Keratinocyte (primary cell): ENCODE data around the gene P2RX7. TPM values are rescaled to one million over a fixed set of nuclear protein-coding genes. Genes with fewer than 3 reads are reported as not detected.

Experiments
- DNase-seq: peaks from one replicate; pipeline ENCODE4 v3.0.0-alpha.2; 2011; ENCODE audit warnings: low read depth, missing footprints, low spot score
- FAIRE-seq: peaks from 2 replicates; lab custom pipeline; 2011; peaks lifted over from hg19 to GRCh38; lab: Jason Lieb, UNC
- H2AFZ ChIP-seq: 2 replicates; pipeline ENCODE4 v1.6.0; 2012; ENCODE audit warnings: low read length, control low read depth, inconsistent platforms; ENCODE audit not compliant: control insufficient read depth
- H3K27ac ChIP-seq: 2 replicates; pipeline ENCODE4 v1.5.1; 2011; ENCODE audit warnings: low read length; ENCODE audit not compliant: control insufficient read depth, insufficient read depth
- H3K27me3 ChIP-seq: 3 replicates; pipeline ENCODE4 v1.6.0; 2011; ENCODE audit warnings: low read length; ENCODE audit not compliant: control insufficient read depth, insufficient read depth; ENCODE audit errors: extremely low read depth
- H3K36me3 ChIP-seq, 2 experiments: 2 replicates in 1 of 2; 3 replicates in 1 of 2; pipeline ENCODE4 v1.5.1; 2011; ENCODE audit warnings: low read length in 2 of 2, mild to moderate bottlenecking in 1 of 2; ENCODE audit not compliant: control insufficient read depth in 2 of 2, insufficient read depth in 2 of 2; ENCODE audit errors: extremely low read depth in 1 of 2
- H3K4me1 ChIP-seq: 3 replicates; pipeline ENCODE4 v1.5.1; 2011; ENCODE audit warnings: low read length; ENCODE audit not compliant: control insufficient read depth, insufficient read depth; ENCODE audit errors: extremely low read depth
- H3K4me2 ChIP-seq: 3 replicates; pipeline ENCODE4 v1.6.0; 2011; ENCODE audit warnings: low read depth, low read length; ENCODE audit not compliant: control insufficient read depth, insufficient read depth; ENCODE audit errors: extremely low read depth
- H3K4me3 ChIP-seq, 3 experiments: fragments of 200-600 bp in 1 of 3; sonication (generic) in 1 of 3; 2 replicates in 2 of 3; 3 replicates in 1 of 3; pipeline ENCODE4 v1.5.1; 2011 to 2016; ENCODE audit warnings: low read length in 3 of 3, mild to moderate bottlenecking in 3 of 3, control low read depth in 2 of 3, inconsistent platforms in 1 of 3, low read depth in 1 of 3, mixed read lengths in 1 of 3, mixed run types in 1 of 3, moderate library complexity in 1 of 3; ENCODE audit not compliant: control insufficient read depth in 2 of 3, insufficient read depth in 2 of 3; ENCODE audit errors: extremely low read depth in 1 of 3
- H3K79me2 ChIP-seq: 2 replicates; pipeline ENCODE4 v1.6.0; 2012; ENCODE audit warnings: low read length; ENCODE audit not compliant: control insufficient read depth, insufficient read depth
- H3K9ac ChIP-seq: 3 replicates; pipeline ENCODE4 v1.6.0; 2011; ENCODE audit warnings: low read length; ENCODE audit not compliant: control insufficient read depth, insufficient read depth; ENCODE audit errors: extremely low read depth
- H3K9me1 ChIP-seq: 3 replicates; pipeline ENCODE4 v1.6.0; 2011; ENCODE audit warnings: low read length; ENCODE audit not compliant: control insufficient read depth, insufficient read depth; ENCODE audit errors: extremely low read depth
- H3K9me3 ChIP-seq: 2 replicates; pipeline ENCODE4 v1.5.1; 2012; ENCODE audit warnings: low read depth, low read length; ENCODE audit not compliant: control insufficient read depth
- H4K20me1 ChIP-seq: 3 replicates; pipeline ENCODE4 v1.6.0; 2011; ENCODE audit warnings: low read length; ENCODE audit not compliant: control insufficient read depth, insufficient read depth; ENCODE audit errors: extremely low read depth
- EZH2 ChIP-seq: IDR thresholded peaks from one replicate; pipeline ENCODE4 v1.6.1; 2012; ENCODE audit warnings: inconsistent platforms, mild to moderate bottlenecking, low read length, moderate library complexity
- dilution Hi-C: fragments of 300-500 bp; cut with MboI; formaldehyde crosslinking; loops from one replicate; pipeline ENCODE4 v1.7.0; 2020; ENCODE audit warnings: low sequenced_read_pairs; ENCODE audit not compliant: extremely low pct_ligation_motif_present
- polyA plus RNA-seq, 5 experiments: library from polyadenylated mRNA; depleted of rRNA in 3 of 5; stranded (reverse) in 3 of 5; stranded (forward) in 1 of 5; unstranded in 1 of 5; fragments of >200 nt; gene quantifications; 1 replicate in 1 of 5; 2 replicates in 3 of 5; 3 replicates in 1 of 5; pipeline versions ENCODE4 v1.2.1 to v1.2.3, GENCODE V29; 2011 to 2012; ENCODE audit warnings: missing spikeins in 2 of 5, low read depth in 1 of 5, low replicate concordance in 1 of 5
- TF ChIP-seq, protein P1 (sequence below), 3 experiments: IDR thresholded peaks in 1 of 3; conservative IDR thresholded peaks in 1 of 3; optimal IDR thresholded peaks in 1 of 3; 2 replicates in 2 of 3; 3 replicates in 1 of 3; pipeline versions ENCODE3 to v1.5.1; 2011; ENCODE audit warnings: low read length in 3 of 3, mild to moderate bottlenecking in 3 of 3, moderate library complexity in 2 of 3, control low read depth in 1 of 3, inconsistent platforms in 1 of 3; ENCODE audit not compliant: insufficient read depth in 2 of 3; ENCODE audit errors: extremely low read depth in 1 of 3

P2RX7 gene
- polyA plus RNA-seq, 1 donor (not counting 4 experiments of a cell fraction or from before 2014, with no cell fraction given), result 0.20 TPM

DNA sequence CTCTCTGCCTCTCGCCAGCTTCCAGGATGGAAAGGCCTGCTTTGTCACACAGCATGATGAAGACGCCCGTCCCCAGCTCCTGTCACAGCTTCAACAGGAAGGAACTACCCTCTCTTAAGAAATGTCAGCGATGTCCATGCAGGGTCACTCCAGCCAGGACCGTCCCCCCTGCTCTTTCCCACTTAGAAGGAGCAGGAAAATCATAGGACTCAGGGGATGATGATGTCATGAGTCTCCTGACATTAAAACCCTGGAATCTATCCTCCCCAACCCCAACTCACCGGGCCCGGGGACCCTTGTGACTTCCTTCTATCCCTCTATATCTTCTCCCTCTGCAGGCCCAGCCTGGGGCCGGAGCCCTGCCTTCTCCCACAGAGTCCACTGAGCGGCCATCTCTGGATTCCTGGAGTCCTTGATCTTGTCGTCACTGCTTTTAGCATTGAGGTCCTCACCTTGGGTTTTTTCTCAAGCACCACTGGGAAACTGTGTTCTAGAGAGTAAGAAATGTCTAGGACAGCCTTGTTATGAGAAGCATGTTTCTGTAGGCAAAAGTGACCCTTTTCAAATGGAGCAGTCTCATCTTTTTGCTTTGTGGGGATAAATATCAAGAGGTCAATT lies 42.8 kb upstream of the P2RX7 start:
- Histone ChIP-seq H3K9ac (no peak overlapping the region), H3K27me3 (peaks cover 3% of the 10 kb centered on the region), H3K36me3 (no peaks in the 10 kb centered on the region), H3K4me1 (no peaks in the 10 kb centered on the region), H3K9me3 (no peaks in the 10 kb centered on the region), H3K4me2 (no peak overlapping the region), H4K20me1 (no peaks in the 10 kb centered on the region), H3K79me2 (no peaks in the 10 kb centered on the region), H3K4me3 (no peak overlapping the region), H2AFZ (no peak overlapping the region), H3K9me1 (no peaks in the 10 kb centered on the region), H3K27ac (no peak overlapping the region)
- DNase-seq, result no peak
- TF ChIP-seq, protein P1, sequence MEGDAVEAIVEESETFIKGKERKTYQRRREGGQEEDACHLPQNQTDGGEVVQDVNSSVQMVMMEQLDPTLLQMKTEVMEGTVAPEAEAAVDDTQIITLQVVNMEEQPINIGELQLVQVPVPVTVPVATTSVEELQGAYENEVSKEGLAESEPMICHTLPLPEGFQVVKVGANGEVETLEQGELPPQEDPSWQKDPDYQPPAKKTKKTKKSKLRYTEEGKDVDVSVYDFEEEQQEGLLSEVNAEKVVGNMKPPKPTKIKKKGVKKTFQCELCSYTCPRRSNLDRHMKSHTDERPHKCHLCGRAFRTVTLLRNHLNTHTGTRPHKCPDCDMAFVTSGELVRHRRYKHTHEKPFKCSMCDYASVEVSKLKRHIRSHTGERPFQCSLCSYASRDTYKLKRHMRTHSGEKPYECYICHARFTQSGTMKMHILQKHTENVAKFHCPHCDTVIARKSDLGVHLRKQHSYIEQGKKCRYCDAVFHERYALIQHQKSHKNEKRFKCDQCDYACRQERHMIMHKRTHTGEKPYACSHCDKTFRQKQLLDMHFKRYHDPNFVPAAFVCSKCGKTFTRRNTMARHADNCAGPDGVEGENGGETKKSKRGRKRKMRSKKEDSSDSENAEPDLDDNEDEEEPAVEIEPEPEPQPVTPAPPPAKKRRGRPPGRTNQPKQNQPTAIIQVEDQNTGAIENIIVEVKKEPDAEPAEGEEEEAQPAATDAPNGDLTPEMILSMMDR (optimal IDR thresholded peaks at IDR 0.05 in 1 of 3, IDR thresholded peaks at IDR 0.05 in 1 of 3, conservative IDR thresholded peaks at IDR 0.05 in 1 of 3; ENCODE audit: extremely low read depth in 1 of 3, insufficient read depth in 2 of 3, low read length in 3 of 3), result no peak
- TF ChIP-seq EZH2, result no peak
- dilution Hi-C loops, result no loop called here
- FAIRE-seq, result no peak

DNA sequence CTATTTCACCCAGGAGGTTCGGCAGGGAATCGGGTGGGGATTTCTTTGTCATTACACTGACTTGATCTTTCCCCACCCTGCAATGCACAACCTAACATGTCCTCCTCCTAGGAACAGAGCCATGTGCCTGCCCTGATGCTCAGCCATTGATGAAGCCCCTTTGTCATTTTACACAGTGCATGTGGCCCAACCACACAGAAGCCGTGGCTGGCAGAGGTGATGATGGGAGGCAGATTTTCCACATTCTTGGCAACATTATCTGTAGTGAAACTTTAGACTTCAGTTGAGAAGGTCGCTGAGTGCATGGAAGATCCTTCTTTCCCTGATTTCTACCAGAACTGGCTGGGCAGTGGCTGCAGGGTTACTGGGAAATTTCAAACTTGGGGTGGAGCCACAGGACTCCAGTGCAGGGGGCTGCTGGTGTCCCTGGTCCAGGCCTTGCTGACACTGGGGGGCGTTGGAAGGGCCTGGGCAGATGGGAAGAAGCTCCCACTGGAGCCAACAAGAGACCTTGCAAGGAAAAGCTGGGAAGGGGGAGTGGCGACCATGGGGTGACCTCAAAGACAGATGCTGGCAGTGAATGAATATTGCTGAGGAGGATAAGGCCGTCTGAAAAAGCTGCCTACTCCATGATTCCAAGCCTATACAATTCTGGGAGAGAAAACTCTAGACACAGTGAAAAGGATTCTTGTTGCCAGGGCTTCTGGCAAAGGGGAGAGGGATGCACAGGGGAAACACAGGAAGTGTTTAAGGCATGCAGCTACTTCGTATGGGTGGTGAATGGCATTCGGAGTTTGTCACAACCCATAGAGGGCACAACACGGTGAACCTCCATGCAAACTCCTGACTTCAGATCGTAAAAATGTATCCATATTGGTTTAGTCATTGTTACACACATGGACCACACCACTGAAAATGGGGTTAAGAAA lies 41.8 kb upstream of the P2RX7 start:
- H4K20me1 ChIP-seq, result no peaks in the 10 kb centered on the region
- no peak overlapping the region for H3K9ac ChIP-seq
- H3K27ac ChIP-seq, result no peak overlapping the region
- no peaks in the 10 kb centered on the region for H3K79me2 ChIP-seq
- H3K27me3 ChIP-seq, result peaks cover 8% of the 10 kb centered on the region
- no peak overlapping the region for H2AFZ ChIP-seq
- dilution Hi-C loops, result no loop called here
- H3K9me1 ChIP-seq, result no peaks in the 10 kb centered on the region
- no peaks in the 10 kb centered on the region for H3K9me3 ChIP-seq
- TF ChIP-seq, protein P1 (optimal IDR thresholded peaks at IDR 0.05 in 1 of 3, IDR thresholded peaks at IDR 0.05 in 1 of 3, conservative IDR thresholded peaks at IDR 0.05 in 1 of 3; ENCODE audit: extremely low read depth in 1 of 3, insufficient read depth in 2 of 3, low read length in 3 of 3), result no peak
- no peak for TF ChIP-seq EZH2
- H3K4me2 ChIP-seq, result no peak overlapping the region
- FAIRE-seq, result no peak
- H3K4me3 ChIP-seq, result no peak overlapping the region
- DNase-seq, result no peak
- no peaks in the 10 kb centered on the region for H3K36me3 ChIP-seq
- H3K4me1 ChIP-seq, result peaks cover 4% of the 10 kb centered on the region
